ENCODE results near the gene LRP10.

GRCh38 chr14:22897357-22897756 is 25.8 kb downstream of the LRP10 start:
- no peak; the same call in 1 of the 2 replicates for TF ChIP-seq POLR2AphosphoS5 (IDR thresholded peaks at IDR 0.05; ENCODE audit: low read depth, low read length)
- no peak for TF ChIP-seq POLR2A (IDR thresholded peaks at IDR 0.05; ENCODE audit: low read depth, low read length)
